Measurements from ENCODE around the gene SPATA32. TPM values are rescaled to one million over a fixed set of nuclear protein-coding genes. Genes with fewer than 3 reads are reported as not detected.

The SPATA32 gene
- total RNA-seq, 1 donor from 2014 or later = not detected

DNA sequence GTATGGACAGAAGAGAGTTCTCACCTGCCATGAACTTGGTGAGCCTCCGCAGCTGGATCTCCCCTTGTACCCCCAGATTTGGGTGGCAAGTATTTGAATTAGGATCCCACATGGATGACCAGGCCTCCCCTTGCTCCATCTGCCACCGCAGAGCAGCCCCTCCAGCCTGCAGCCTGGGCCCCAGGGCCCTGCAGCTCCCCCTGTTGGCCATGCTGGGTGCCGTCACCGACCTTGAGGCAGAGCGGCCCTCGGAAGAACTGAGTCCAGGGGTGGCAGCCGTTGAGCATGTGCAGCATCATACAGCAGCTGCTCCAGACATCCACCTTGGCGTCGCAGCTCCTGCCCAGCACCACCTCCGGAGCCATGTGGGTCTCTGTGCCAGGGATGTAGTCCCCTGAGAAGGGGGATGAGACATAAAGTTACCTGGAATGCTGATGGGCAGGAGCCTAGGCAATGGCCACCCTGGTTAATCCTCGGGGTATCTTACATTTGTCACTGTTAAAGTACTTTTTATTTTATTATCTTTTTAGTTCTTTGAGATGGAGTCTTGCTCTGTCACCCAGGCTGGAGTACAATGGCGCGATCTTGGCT, 9.0 kb upstream of the SPATA32 start:
- H3K27me3 ChIP-seq = no peaks in the 10 kb centered on the region
- intact Hi-C loops (cut with DNase I) = no loop called here
- TF ChIP-seq, protein P1, sequence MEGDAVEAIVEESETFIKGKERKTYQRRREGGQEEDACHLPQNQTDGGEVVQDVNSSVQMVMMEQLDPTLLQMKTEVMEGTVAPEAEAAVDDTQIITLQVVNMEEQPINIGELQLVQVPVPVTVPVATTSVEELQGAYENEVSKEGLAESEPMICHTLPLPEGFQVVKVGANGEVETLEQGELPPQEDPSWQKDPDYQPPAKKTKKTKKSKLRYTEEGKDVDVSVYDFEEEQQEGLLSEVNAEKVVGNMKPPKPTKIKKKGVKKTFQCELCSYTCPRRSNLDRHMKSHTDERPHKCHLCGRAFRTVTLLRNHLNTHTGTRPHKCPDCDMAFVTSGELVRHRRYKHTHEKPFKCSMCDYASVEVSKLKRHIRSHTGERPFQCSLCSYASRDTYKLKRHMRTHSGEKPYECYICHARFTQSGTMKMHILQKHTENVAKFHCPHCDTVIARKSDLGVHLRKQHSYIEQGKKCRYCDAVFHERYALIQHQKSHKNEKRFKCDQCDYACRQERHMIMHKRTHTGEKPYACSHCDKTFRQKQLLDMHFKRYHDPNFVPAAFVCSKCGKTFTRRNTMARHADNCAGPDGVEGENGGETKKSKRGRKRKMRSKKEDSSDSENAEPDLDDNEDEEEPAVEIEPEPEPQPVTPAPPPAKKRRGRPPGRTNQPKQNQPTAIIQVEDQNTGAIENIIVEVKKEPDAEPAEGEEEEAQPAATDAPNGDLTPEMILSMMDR (IDR thresholded peaks at IDR 0.05) = no peak
- TF ChIP-seq POLR2AphosphoS5 (IDR thresholded peaks at IDR 0.05; ENCODE audit: insufficient read depth in 1 of 2, low read depth in 1 of 2) = no peak
- no peak for TF ChIP-seq POLR2A (IDR thresholded peaks at IDR 0.05)
- H3K4me3 ChIP-seq = no peak overlapping the region
- H3K9me3 ChIP-seq = no peaks in the 10 kb centered on the region
- DNase-seq (ENCODE audit: extremely low spot score in 2 of 2) = no peak
- H3K36me3 ChIP-seq = peaks cover 0 to 71% of the 10 kb centered on the region in 2 donors
- H3K4me1 ChIP-seq = no peaks in the 10 kb centered on the region
- no peak overlapping the region for H3K27ac ChIP-seq

DNA sequence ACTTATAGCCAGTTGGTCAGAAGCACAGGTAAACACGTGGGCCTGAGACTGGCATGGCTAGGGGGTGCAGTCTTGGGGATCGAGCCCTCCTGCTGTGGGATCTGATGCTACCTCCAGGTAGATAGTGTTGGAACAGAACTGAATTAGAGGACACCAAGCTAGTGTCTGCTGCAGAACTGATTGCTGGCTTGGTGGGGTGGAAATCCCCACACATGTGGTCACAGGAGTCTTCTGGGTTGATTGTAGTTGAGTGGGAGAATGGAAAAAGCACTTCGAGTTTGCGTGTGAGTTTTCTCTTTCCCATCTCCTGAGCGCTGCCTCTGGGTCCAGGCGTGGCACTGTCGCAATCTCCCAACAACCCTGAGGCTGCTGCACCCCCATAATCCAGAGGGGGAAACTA, 8.0 kb upstream of the SPATA32 start:
- Histone ChIP-seq H3K4me1 (no peaks in the 10 kb centered on the region), H3K27me3 (no peaks in the 10 kb centered on the region), H3K9me3 (no peaks in the 10 kb centered on the region), H3K27ac (no peak overlapping the region), H3K4me3 (no peak overlapping the region), H3K36me3 (peaks cover 0 to 79% of the 10 kb centered on the region in 2 donors)
- DNase-seq (ENCODE audit: extremely low spot score in 2 of 2) = no peak
- intact Hi-C loops (cut with DNase I) = no loop called here
- TF ChIP-seq POLR2A (IDR thresholded peaks at IDR 0.05) (no peak), POLR2AphosphoS5 (IDR thresholded peaks at IDR 0.05; ENCODE audit: insufficient read depth in 1 of 2, low read depth in 1 of 2) (no peak)
- TF ChIP-seq, protein P1 (IDR thresholded peaks at IDR 0.05) = no peak

DNA sequence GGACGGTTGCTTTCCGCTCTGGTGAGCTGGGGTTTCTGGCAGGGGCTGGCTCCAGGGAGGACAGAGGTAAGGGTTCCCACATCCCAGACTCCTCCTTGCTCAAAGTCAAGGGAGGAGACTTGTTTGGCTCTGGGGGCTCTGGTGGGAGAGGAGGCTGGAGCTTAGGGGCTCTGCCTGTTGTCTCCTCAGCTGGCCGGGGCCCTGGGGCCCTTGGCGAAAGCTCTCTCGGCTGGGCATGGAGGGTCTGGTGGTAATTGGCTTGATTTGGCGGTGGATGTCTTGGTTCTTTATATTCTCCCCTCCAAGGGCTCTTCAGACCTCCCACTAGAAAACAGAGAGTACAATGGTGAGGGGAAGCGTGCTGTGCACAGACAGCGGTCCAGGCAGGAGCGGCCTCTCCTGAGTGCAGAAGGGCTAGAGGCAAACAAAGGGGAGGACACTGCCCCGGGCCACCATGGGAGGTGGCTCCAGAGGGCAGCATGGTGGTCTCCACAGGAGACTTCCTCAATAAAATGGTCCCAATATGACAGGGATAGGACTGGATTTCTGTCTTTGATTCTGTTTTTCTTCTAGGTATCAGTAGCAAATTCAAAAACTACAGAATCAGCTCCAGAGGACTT, 5.7 kb upstream of the SPATA32 start:
- Histone ChIP-seq H3K27me3 (no peaks in the 10 kb centered on the region), H3K4me3 (no peak overlapping the region), H3K4me1 (peaks cover 14% of the 10 kb centered on the region), H3K27ac (no peak overlapping the region), H3K9me3 (no peaks in the 10 kb centered on the region), H3K36me3 (peaks cover 0 to 71% of the 10 kb centered on the region in 2 donors)
- intact Hi-C loops (cut with DNase I) = no loop called here
- no peak for DNase-seq (ENCODE audit: extremely low spot score in 2 of 2)
- TF ChIP-seq, protein P1 (IDR thresholded peaks at IDR 0.05) = no peak
- TF ChIP-seq POLR2AphosphoS5 (IDR thresholded peaks at IDR 0.05; ENCODE audit: insufficient read depth in 1 of 2, low read depth in 1 of 2) (no peak), POLR2A (IDR thresholded peaks at IDR 0.05) (no peak)

DNA sequence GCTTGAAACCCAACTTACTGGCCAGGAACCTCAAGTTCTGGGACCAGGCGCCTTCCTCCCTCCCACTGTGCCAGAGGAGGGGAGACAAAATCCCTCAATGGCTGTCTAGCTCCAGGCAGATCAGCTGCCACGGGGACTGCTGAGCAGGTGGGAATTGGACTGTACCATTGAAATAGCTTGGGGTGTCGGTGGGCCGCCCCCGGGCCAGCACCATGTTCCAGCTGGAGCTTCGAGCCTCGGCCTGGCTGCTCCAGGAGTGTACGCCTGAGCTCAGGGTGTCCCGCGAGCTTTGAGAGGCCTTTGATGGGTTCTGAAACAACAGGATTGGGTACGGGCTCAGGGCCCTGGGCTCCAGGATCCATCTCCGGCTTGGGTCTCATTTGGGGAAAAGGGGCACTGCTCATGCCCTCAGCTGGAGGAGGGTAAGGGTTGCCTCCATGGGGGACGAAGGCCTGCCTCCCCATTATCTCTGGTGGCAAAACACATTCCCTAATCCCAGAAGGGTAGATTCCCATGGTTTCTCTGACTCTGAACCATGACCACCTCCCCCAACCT, 4.6 kb upstream of the SPATA32 start:
- no peak overlapping the region for H3K4me3 ChIP-seq
- intact Hi-C loops (cut with DNase I) = no loop called here

More for the DNA sequence above, 4.6 kb upstream of the SPATA32 start:
- H3K36me3 ChIP-seq = peaks cover 0 to 64% of the 10 kb centered on the region in 2 donors
- no peak for DNase-seq (ENCODE audit: extremely low spot score in 2 of 2)
- no peaks in the 10 kb centered on the region for H3K9me3 ChIP-seq
- no peak overlapping the region for H3K27ac ChIP-seq
- peaks cover 23% of the 10 kb centered on the region for H3K4me1 ChIP-seq
- TF ChIP-seq, protein P1 (IDR thresholded peaks at IDR 0.05) = no peak
- no peak for TF ChIP-seq POLR2A (IDR thresholded peaks at IDR 0.05)
- TF ChIP-seq POLR2AphosphoS5 (IDR thresholded peaks at IDR 0.05; ENCODE audit: insufficient read depth in 1 of 2, low read depth in 1 of 2) = no peak
- no peaks in the 10 kb centered on the region for H3K27me3 ChIP-seq
